CD4-positive, alpha-beta T cell treated with Interleukin-17A for 4 hours (primary cell): ENCODE data around the gene DAZAP2.
"Not testable (repeated sequence)": the region's sequence is repeated elsewhere in the genome, so short reads cannot be mapped to it uniquely, and the experiment has no call there.

Source experiments
- DNase-seq: peaks from one replicate; pipeline ENCODE4 v3.0.0-alpha.2; 2020; ENCODE audit warnings: mixed read lengths

DAZAP2 gene

DNA sequence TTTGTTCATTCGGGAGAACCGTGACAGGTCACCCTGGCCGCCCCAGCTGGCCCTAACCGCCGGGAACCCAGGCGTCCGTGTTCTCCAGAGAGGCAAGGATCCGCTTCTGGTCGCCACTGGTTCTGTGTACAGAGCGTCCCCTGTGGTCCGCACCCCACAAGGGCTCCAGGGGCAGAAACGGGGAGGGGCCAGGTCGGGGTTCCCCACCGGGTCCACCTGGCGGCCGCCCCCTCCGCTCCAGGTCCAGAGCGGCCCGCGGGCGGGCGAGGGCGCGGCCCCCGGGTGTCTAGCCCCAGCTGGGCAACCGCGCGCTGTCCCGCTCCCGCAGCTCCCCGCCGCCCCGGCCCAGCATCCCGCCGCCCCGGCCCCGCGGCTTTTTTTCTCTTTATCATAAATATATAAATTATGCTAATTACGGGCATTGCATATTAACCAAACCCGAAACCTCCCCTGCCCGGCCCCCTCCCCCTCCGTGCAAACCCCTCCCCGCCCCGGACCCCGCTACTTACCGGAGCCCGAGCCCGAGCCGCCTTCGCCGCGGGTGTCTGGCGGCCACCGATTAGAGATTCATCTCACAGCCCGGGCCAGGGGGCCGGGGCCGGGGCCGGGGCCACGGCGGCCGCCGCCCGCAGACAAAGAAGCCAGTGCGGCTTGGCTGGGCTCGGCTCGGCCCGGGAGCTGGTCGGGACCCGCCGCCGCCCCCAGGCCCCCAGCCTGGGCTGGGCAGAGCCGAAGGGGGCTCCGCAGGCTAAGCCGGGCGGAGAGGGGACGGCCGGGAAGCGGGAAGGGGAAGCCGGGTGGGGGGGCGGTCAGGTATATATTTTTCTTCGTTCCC is 21.3 kb upstream of the DAZAP2 start:
- DNase-seq = peak; percentile 80

DNA sequence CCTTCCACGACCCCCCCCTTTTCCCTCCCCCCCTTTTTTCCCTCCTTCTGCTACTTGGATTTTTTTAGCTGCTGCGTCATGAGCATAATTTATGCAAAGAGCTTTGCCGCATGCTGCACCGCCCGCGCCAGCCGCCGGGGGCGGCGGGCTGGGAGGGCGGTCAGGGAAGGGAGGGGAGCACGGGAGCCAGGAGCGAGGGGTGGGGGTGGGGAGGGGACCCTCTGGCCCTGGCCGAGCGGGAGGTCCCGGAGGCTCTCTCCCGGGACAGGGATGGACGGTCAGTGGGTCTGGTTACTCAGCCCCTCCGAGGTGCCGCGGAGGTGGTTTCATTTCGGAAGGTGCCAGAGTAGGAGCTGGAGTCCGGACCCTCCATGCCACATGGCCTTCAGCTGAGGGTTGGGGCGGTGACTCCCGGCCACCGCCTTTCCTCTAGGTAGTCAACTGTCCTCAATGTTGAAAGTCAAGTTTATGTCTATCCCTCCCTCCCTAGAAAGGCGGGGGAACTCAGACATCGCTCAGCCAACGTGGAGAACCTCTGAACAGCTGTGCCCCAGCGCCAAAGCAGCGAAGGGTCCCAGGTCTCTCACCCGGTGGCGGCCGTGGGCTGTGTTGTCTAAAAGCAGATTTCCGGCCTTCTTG is 20.5 kb upstream of the DAZAP2 start, which contains the start of gene POU6F1:
Gene POU6F1, minus strand, starts transcription at position 95 of the 639 bp plus-strand sequence. CDS start 11,226 bp downstream, outside the sequence.
- peak; percentile 76 for DNase-seq

DNA sequence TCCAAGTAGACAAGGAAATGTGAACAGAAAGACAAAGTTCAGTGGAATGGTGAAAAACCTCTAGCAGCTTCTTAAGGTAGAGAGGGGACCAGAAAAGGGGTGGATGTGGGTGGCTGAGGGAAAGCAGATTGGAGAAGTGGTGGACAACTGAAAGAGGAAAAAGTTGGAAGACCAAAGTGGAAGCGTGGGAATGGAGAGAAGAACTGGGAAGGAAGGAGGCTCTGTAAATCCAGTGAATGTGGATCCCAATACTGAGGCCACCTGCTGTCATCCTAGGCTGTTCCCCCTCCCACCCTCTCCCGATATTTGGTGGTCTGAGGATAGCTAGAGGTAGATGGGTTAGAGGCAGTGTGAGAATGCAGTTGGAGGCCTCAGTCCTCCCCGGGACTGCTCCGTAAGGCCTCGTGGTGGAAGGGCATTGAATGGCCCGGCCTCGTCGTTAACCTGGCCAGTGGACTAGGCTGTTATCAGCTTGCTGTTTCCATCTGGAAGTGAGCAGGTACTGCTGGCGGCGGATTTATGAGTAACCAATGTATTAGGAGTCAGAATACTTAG is 19.9 kb upstream of the DAZAP2 start:
- DNase-seq = no peak

DNA sequence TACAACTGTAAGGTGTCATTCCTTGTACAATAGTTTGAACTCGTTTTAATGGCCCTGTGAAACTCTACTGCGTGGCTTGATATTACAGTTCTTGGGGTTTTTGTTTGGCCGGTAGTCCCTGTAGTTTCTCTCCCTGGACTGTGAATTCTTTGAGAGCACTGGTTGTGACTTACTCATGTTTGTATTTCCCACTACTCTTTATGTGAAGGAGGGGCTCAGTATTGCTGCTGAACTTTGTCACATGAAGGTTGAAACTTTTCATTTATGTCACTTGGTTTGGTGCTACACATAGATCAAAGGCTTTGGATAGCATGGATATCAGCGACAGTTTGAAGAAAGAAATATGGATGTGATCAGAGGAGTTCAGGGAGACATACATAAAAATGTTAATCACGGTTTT is 19.3 kb upstream of the DAZAP2 start:
- no peak for DNase-seq

DNA sequence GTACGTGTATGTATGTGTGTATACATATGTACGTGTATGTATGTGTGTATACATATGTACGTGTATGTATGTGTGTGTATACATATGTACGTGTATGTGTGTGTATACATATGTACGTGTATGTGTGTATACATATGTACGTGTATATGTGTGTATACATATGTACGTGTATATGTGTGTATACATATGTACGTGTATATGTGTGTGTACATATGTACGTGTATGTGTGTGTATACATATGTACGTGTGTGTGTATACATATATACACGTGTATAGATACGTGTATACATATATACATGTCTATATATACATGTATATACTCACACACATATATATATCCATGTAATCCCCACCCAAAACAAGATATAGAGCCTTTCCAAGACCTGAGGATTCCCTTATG is 18.8 kb upstream of the DAZAP2 start:
- not testable (repeated sequence) for DNase-seq

DNA sequence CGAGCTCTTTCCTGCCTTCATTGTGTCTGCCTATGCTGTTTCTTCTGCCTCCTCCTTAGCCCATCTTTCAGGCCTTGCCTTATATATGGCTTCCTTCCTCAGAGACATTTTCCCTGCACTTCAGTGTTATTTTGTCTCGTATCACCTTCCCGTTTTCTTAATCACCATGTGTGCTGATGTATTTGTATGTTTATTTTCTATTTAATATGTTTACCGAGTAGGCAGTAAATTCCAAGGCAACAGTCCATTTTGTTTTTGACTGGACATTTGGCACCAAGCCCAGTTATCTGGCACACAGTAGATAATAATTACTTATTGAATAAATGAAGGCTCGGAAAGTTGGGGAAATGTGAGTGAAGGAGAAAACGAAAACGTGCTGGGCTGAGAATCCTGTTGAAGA is 16.2 kb upstream of the DAZAP2 start:
- DNase-seq = no peak

DNA sequence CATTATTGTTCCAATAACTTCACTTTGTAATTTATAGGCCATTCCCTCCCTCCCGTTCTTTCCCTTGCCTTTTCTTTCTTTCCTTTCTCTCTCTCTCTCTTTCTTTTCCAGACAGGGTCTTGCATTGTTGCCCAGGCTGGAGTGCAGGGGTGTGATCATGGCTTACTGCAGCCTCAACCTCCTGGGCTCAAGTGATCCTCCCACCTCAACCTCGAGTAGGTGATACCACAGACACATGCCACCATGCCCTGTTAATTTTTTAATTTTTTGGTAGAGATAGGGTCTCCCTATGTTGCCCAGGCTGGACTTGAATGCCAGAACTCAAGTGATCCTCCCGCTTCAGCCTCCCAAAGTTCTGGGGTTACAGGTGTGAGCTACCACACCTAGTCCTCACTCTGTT is 14.0 kb upstream of the DAZAP2 start:
- no peak for DNase-seq

DNA sequence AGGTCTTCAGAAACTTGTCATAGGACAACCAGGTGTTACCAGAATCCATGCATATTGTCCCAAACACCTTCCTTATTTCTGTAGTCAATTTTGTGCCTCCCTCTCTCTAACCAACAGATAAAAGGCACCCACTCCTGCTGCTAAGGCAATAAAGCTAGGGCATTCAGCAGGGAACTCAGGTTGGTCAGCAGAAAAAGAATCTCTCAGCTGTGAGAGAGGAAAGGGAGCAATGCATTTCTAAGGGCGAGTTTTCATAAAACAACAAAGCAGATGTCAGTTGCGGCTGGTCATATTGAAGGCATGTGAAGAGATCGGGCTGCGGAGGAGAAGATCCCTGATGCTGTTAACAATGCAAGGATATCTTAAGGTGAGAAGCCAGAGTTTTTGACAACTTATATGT is 13.4 kb upstream of the DAZAP2 start:
- no peak for DNase-seq

DNA sequence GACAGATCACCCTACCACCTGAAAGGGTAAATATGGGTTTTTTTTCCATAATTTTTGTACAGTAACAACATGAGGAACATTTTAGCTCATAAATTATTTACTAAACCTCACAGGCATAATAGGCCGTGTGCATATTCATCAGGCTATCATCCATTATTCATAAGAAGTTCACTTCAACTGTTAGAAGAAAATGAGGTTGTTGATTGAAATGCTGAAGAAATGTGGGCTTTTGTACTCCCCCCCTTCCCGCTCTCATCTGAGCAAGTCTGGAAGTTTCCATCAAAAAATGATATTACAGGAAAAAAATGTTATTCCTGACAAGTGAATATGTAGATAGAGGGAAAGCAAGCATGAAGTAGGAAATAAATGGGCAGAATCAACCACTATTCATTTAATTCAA is 12.9 kb upstream of the DAZAP2 start:
- no peak for DNase-seq

DNA sequence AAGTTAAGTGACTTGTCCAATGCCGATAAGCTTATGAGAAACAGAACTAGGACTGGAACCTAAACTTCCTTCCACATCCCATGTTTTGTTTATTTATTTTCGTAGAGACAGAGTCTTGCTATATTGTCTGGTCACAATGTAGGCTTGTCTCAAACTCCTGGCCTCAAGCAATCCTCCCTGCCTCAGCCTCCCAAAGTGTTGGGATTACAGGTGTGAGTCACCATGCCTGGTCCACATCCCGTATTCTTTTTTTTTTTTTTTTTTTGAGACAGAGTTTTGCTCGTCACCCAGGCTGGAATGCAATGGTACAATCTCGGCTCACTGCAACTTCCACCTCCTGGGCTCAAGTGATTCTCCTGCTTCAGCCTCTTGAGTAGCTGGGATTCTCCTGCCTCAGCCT is 11.5 kb upstream of the DAZAP2 start:
- DNase-seq = not testable (repeated sequence)

DNA sequence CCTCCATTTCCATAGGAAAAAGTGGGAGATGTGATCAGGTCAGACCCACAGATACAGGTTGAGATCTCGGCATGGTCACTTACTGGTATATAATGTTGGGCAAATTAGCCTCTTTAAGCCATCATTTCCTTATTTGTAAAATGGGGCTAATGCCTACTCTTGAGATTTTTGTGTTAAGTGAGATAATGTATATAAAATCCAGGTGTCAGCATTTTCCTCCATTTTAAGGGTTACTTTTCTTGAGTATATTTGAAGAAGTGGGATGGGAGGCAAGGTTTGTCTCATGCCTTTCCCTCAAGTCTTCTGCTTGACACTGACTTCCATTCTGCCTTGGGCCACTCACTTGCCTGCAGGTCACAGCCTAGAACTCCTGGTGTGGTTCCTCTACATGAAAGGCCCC is 10.7 kb upstream of the DAZAP2 start:
- no peak for DNase-seq

DNA sequence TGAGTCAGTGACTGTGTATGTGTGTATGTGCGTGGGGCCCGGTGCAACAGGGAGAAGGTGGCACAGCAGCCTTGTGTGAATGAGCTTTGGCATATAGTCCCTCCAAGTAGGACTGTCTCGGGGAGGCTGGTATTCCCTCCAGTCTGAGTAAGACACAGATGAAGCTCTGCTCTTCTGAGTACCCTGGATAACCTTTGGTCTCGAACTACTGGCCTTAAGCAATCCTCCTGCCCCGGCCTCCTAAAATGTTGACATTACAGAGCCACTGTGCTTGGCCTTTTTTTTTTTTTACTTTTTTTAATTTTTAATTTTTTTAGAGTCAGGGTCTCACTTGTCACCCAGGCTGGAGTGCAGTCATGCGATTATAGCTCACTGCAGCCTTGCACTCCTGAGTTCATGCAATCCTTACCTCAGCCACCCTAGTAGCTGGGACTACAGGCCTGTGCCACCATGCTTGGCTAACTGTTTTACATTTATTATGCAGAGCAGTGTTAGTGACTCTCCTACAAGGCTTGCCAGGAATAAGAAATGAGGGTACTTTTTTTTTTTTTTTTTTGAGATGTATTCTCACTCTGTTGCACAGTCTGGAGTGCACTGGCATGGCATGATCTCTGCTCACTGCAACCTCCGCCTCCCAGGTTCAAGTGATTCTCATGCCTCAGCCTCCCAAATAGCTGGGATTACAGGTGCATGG is 9.4 kb upstream of the DAZAP2 start:
- DNase-seq = no peak

DNA sequence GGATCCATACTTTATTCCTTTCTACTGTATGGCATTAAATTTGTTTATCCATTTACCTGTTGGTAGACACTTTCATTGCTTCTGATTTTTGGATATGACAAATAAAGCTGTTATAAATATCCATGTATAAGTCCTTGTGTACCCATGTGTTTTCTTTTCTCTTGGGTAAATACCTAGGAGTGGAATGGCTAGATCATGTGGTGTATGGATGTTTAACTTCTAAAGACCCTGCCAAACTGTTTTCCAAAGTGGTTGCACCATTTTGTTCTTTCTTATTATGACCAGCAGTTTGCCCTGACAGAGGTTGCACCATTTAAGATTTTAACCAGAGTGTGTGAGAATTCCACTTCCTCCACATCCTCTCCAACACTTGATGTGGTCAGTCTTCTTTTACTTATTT is 6.0 kb upstream of the DAZAP2 start:
- DNase-seq = no peak

DNA sequence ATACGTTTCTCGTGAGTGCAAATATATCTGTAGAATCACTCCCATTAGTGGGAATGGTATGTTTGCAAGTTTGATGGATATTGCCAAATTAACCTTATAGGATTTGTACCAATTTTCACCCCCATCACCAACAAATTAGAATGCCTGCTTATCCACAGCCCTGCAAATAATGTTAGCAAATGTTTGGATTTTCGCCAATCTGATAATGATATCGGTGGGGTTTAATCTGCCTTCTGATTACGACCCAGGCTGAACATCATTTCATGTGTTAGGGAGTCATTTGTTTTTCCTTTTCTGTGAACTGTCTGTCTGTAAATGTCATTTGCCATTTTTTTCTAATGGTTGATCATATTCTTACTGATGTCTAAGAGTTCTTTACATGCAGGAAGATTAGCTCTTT is 4.1 kb upstream of the DAZAP2 start:
- DNase-seq = no peak

DNA sequence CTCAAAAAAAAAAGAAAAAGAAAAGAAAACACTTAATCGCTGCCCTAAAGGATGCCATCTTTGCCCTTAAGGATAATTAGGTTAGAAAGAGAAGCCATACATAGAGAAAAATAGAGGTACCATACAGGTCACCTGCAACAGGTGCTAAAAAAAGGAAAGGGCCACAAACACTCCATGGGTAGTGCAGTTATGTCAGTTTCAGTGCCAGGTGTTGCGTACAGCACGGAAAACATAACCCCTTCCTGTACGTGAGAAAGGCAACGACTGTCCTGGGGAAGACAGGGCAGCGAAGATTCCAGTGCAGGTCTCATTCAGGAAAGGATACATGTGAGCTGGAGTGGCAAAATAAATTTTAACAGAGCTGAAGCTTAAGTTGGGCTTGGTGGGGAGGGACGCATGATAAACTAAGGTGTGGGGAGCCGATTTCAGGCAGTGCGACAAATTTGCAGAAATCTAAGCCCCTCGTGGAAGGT is 553 bp upstream of the DAZAP2 start:
- DNase-seq = no peak

DNA sequence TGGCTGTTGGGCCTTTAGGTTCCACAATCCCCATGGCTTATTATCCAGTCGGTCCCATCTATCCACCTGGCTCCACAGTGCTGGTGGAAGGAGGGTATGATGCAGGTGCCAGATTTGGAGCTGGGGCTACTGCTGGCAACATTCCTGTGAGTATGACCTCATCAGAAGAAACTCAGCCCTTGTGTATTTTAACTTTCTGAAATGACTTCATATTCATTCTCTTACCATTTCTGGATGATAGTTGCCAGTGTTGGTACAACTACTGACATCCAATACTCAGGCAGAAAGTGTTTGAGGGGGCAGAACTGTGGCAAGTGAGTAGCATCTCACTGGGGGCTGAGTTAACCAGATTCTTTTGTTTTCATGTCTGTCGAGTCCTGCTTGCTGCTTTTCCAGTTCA is 2.3 kb downstream of the DAZAP2 start:
- DNase-seq = no peak

DNA sequence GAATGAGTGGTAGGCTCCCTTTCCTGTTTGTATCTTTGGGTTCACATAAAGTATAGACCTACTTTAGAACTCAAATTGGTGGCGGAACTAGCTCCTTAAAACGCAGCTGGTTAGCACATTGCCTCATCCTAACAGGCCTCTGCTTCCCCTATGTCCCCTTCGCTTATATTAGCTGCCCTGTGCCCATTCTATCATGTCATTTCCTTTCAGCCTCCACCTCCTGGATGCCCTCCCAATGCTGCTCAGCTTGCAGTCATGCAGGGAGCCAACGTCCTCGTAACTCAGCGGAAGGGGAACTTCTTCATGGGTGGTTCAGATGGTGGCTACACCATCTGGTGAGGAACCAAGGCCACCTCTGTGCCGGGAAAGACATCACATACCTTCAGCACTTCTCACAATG is 3.5 kb downstream of the DAZAP2 start:
- DNase-seq = no peak

DNA sequence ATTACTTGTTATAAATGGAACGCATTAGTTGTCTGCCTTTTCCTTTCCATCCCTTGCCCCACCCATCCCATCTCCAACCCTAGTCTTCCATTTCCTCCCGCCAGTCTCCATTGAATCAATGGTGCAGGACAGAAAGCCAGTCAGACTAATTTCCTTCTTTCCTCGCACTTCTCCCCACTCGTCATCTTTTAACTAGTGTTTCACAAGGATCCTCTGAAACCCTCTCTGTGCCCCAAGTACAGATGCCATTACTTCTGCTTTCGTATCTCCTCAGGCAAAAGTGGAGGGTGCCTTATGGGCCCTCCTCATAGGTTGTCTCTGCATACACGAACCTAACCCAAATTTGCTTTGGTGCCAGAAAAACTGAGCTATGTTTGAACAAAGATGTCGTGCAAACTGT is 4.2 kb downstream of the DAZAP2 start:
- DNase-seq = no peak

DNA sequence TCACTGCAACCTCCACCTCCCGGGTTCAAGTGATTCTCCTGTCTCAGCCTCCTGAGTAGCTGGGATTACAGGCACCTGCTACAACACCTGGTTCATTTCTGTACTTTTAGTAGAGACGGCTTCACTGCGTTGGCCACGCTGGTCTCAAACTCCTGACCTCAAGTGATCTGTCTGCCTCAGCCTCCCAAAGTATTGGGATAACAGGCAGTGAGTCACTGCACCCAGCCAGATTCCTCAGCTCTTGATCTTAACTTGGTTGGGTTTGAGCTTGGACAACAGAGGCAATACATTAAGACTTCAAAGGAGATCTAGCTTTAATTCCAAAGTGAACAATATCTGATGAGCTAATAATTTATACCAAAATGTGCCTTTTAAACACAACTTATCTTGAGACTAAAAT is 5.6 kb downstream of the DAZAP2 start:
- DNase-seq = no peak

DNA sequence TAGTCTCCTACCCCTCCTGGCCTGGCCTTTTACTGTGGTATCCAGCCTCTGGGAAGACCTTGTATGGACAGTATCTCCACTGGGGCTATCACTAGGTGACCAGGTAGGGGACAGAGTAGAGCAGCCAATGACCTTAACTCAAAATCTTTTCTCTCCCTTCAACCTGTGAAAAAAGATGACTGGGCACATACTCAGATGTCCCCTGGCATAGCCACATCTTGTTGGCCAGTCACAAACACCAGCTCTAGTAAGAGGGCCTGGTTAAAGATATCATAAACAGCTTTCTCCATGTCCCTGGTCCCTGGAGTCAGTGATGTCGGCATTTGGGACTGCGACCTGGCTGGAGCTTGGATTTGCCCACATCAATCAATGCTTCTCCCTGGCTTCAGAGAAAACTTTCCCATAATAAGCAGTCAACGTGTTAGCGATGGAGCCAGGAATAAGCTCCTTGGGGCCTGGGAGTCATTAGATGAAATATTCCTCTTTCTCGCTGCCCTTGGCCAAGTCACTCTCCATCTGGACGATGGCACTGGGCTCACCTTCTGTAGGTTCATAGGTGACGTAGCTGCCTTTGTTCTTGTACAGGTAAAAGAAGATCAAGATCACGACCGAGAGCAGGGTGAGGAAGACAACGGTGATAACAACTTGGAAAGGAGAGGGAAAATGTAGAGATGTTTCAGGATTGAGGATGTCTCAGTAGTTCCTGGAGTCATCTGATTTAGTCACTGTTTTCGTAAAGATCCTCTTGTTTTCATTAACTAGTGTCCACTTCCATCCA is 7.0 kb downstream of the DAZAP2 start:
- DNase-seq = no peak

DNA sequence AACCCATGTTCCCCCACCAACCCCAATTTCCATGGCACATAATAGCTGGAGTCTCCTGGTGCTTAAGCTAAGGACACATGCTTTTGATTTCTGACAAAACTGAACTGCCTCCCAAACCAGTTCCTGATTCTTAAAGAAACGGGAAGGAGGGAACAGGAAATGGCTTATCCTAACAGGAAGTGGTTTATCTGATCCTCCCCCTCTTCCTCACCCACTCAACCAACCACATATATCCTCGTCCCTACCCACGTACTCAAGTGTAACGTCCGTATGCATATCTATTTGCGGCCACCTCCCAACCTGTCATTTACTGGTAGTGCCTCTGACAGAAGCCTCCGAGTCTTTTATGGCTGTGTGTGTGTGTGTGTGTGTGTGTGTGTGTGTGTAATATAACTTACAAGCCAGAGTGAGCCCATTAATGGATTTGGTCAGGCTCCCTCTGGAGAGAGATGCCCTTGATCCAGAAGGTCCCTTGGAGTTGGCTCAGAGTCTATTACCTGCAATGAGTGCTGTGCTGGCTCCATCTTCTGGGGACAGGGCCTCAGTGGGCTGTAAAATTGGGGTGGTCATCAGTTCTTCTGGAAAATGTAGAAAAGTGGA is 7.7 kb downstream of the DAZAP2 start:
- peak; percentile 43 for DNase-seq

DNA sequence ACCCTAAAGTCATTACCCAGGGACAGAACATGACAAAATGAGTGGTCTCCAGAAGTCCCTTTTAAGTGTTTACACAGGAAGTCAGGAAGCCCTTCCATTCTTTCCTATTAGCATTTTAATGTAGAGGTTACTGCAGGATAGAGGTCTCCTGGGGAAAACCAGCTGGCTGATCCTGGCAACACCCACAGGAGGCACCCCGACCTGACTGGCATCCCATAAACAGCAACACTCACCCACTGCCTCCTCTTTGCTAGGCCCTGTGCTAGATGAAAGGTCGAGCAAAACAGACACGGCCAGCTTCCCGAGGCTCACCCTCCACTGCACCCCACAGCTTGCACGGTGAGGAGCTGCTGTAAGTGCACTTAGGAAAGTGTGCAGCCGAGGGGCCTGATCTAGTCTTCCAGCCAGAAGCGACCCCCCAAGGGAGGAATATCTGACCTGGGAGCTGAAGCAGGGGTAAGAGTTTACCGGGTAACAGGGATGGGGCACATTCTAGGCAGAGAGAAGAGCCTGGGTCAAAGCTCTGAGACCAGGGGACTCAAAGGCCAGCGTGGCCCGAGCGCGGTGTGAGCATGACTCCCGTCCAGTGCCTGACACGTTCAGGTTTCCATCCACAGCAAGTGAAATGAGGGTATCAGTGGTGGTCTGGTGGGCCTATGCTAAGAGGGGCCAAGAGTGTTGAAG is 9.0 kb downstream of the DAZAP2 start:
- peak; percentile 23 for DNase-seq
